Esophagus squamous epithelium (tissue), 5 donors: ENCODE measurements around the gene DDAH1. TPM values are rescaled to one million over a fixed set of nuclear protein-coding genes. Genes with fewer than 3 reads are reported as not detected.
"Not testable (repeated sequence)": the region's sequence is repeated elsewhere in the genome, so short reads cannot be mapped to it uniquely, and the experiment has no call there.

Experiments
- DNase-seq: peaks from one replicate; lab custom pipeline; 2025; lab: John Stamatoyannopoulos, UW
- H3K27ac ChIP-seq, 4 donors: fragments of 200-600 bp; sonication (generic); one replicate each; pipeline ENCODE4 v1.5.1; 2016 to 2019; ENCODE audit warnings: mild to moderate bottlenecking in 1 of 4
- H3K27me3 ChIP-seq, 4 donors: fragments of 200-600 bp; sonication (generic); 1 replicate in 3 of 4; 2 replicates in 1 of 4; pipeline versions ENCODE4 v1.5.1 to v1.6.0; 2017 to 2021; ENCODE audit warnings: antibody characterized with exemption in 1 of 4
- H3K36me3 ChIP-seq, 3 donors: fragments of 200-600 bp; sonication (generic); one replicate each; pipeline ENCODE4 v1.5.1; 2016 to 2019
- H3K4me1 ChIP-seq, 3 donors: fragments of 200-600 bp; sonication (generic); one replicate each; pipeline ENCODE4 v1.5.1; 2017 to 2019
- H3K4me3 ChIP-seq, 4 donors: fragments of 200-600 bp; sonication (generic); 1 replicate in 3 of 4; 2 replicates in 1 of 4; pipeline ENCODE4 v1.5.1; 2016 to 2019; ENCODE audit warnings: mild to moderate bottlenecking in 2 of 4, moderate library complexity in 1 of 4
- H3K9me3 ChIP-seq, 3 donors: fragments of 200-600 bp; sonication (generic); one replicate each; pipeline ENCODE4 v1.5.1; 2016 to 2019
- CTCF ChIP-seq, 6 experiments: fragments of 450-650 bp in 4 of 6; fragments of 200-600 bp in 2 of 6; sonication (generic) in 2 of 6; IDR thresholded peaks; one replicate each; pipeline ENCODE4 v1.5.1; 2016 to 2019; ENCODE audit warnings: antibody characterized with exemption in 6 of 6, mild to moderate bottlenecking in 4 of 6, moderate library complexity in 4 of 6
- POLR2A ChIP-seq, 4 donors: fragments of 450-650 bp; IDR thresholded peaks; one replicate each; pipeline ENCODE4 v1.6.1; 2017; ENCODE audit warnings: antibody characterized with exemption in 4 of 4, mild to moderate bottlenecking in 4 of 4, moderate library complexity in 3 of 4
- WGBS, 2 donors: methylation state at CpG; one replicate each; pipeline ENCODE4 v1.1.5; 2018; 5-methylcytosine and 5-hydroxymethylcytosine counted together
- intact Hi-C: fragments of 100-400 bp; cut with DNase I; formaldehyde crosslinking; loops from one replicate; pipeline ENCODE4 v1.15.0; 2022
- total RNA-seq, 4 donors: library from RNA; depleted of rRNA; stranded (reverse); fragments of >200 nt; gene quantifications; one replicate each; pipeline ENCODE4 v1.1.0, GENCODE V29; 2016
- donor health status: DM: yes; HTN: yes; CAD: no.

DDAH1 gene
- total RNA-seq, 4 donors from 2014 or later: 6.1 to 13.8 (median 11.5) TPM

GRCh38 chr1:85475055-85475454, 10.1 kb upstream of the DDAH1 start:
- no peak for TF ChIP-seq POLR2A (IDR thresholded peaks at IDR 0.05)
- no peak for TF ChIP-seq CTCF (IDR thresholded peaks at IDR 0.05)
- DNase-seq: no peak
- no peak overlapping the region for H3K27ac ChIP-seq
- intact Hi-C loops: no loop called here
- H3K9me3 ChIP-seq: no peaks in the 10 kb centered on the region
- no peaks in the 10 kb centered on the region for H3K27me3 ChIP-seq
- no peak overlapping the region for H3K4me3 ChIP-seq
- no peaks in the 10 kb centered on the region for H3K36me3 ChIP-seq
- WGBS, 2 donors: 69 to 79% methylated on average over 3 of the region's 3 CpGs
- H3K4me1 ChIP-seq: no peaks in the 10 kb centered on the region

- H3K27me3 ChIP-seq: no peaks in the 10 kb centered on the region
- DNase-seq: no peak
- no peak overlapping the region for H3K4me3 ChIP-seq
- no peaks in the 10 kb centered on the region for H3K9me3 ChIP-seq
- WGBS, 2 donors: 55 to 65% methylated on average over 6 of the region's 6 CpGs
- no peak overlapping the region for H3K27ac ChIP-seq
- intact Hi-C loops: no loop called here
- H3K36me3 ChIP-seq: no peaks in the 10 kb centered on the region
- H3K4me1 ChIP-seq: no peaks in the 10 kb centered on the region
- TF ChIP-seq POLR2A (IDR thresholded peaks at IDR 0.05): no peak
- TF ChIP-seq CTCF (IDR thresholded peaks at IDR 0.05): no peak
Measured at GRCh38 chr1:85473390-85473789, 8.4 kb upstream of the DDAH1 start.

DNA sequence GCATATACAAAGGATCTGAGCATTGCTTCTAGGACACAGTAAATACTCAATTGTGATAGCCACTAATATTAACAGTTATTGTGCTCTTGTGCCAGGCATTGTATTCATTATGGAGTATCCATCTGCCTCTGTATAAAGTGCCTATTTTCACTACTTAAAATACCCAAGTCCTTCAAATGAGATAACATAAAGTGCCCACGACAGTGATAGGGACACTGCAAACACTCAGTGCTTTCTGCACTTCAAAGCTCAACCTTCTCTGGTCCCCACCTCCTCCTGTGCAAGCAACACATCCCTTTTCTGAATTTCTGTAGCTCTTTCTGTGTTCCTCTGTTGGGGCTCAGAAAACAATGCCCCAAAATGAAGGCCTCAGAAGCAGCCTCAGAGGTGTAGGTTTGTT, 6.6 kb upstream of the DDAH1 start:
- H3K27me3 ChIP-seq: no peaks in the 10 kb centered on the region
- no peak for DNase-seq
- no peak overlapping the region for H3K27ac ChIP-seq
- H3K36me3 ChIP-seq: no peaks in the 10 kb centered on the region
- intact Hi-C loops: no loop called here
- H3K9me3 ChIP-seq: no peaks in the 10 kb centered on the region
- no peak for TF ChIP-seq CTCF (IDR thresholded peaks at IDR 0.05)
- no peak for TF ChIP-seq POLR2A (IDR thresholded peaks at IDR 0.05)
- WGBS, 2 donors: 60 to 86% methylated on average over 1 of the region's 1 CpG
- no peaks in the 10 kb centered on the region for H3K4me1 ChIP-seq
- no peak overlapping the region for H3K4me3 ChIP-seq

DNA sequence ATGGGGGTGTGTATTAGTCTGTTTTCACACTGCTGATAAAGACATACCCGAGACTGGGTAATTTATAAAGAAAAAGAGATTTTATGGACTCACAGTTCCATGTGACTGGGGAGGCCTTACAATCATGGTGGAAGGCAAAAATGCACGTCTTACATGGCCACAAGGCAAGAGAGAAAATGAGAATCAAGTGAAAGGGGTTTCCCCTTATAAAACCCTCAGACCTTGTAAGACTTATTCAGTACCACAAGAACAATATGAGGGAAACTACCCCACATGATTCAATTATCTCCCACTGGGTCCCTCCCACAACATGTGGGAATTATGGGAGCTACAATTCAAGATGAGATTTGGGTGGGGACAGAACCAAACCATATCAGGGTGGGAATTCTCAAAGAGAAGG, 5.2 kb upstream of the DDAH1 start:
- H3K36me3 ChIP-seq, H3K4me1 ChIP-seq, intact Hi-C loops, DNase-seq, H3K4me3 ChIP-seq, H3K27ac ChIP-seq, H3K9me3 ChIP-seq: not testable (repeated sequence)
- 78 to 79% methylated on average over 2 of the region's 2 CpGs for WGBS, 2 donors
- H3K27me3 ChIP-seq: peaks cover 0 to 12% (median 0%) of the 10 kb centered on the region in 4 donors

DNA sequence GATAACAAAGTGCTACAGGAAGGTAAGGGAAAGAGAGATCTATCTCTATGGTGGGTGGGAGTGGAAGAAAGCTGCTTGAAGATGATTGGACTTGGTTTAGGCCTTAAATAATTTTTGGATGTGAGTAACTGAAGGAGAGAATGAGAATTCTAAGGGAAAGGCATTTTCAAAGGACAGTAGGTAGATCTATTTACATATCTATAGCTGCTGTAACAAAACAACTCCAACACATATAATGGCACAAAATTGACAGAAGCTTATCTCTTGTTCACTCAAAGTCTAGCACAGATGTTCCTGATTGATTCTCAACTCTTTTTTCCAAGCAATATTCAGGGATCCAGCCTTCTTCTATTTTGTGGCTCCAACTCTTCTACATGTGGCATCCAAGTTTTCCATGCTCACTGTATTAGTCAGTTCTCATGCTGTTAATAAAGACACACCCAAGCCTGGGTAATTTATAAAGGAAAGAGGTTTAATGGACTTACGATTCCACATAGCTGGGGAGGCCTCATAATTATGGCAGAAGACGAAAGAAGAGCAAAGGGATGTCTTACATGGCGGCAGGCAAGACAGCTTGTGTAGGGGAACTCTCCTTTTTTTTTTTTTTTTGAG, 3.1 kb upstream of the DDAH1 start:
- WGBS, 2 donors: 82 to 92% methylated on average over 3 of the region's 3 CpGs
- H3K4me1 ChIP-seq: peaks cover 1 to 29% (median 7%) of the 10 kb centered on the region in 3 donors
- no peaks in the 10 kb centered on the region for H3K36me3 ChIP-seq
- intact Hi-C loops: no loop called here
- no peaks in the 10 kb centered on the region for H3K9me3 ChIP-seq
- H3K27me3 ChIP-seq: peaks cover 0 to 14% (median 0%) of the 10 kb centered on the region in 4 donors
- no peak for DNase-seq
- TF ChIP-seq POLR2A (IDR thresholded peaks at IDR 0.05) (no peak), CTCF (IDR thresholded peaks at IDR 0.05) (no peak)
- H3K4me3 ChIP-seq: no peak overlapping the region
- H3K27ac ChIP-seq: no peak overlapping the region

DNA sequence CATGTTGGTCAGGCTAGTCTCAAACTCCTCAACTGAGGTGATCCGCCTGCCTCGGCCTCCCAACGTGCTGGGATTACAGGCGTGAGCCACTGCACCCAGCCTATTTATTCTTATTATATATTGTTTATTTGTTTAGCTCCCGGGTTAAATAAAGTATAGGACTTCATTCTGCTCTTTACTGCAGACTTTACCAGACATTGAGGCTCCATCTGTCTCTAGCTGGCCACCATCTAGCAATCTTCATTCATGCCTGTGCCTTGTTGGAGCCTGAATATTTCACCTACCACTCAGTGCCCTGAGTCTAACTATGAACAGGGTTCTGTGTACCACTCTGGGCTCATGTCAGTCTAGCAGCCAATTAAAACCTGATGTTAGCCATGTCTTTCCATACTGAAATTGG, 2.1 kb upstream of the DDAH1 start:
- no peak for DNase-seq
- WGBS, 2 donors: 89% methylated on average over 5 of the region's 5 CpGs
- peaks cover 0 to 14% (median 0%) of the 10 kb centered on the region in 4 donors for H3K27me3 ChIP-seq
- H3K36me3 ChIP-seq: no peaks in the 10 kb centered on the region
- intact Hi-C loops: no loop called here
- no peak for TF ChIP-seq POLR2A (IDR thresholded peaks at IDR 0.05)
- peaks cover 3 to 31% (median 7%) of the 10 kb centered on the region in 3 donors for H3K4me1 ChIP-seq
- no peaks in the 10 kb centered on the region for H3K9me3 ChIP-seq
- H3K27ac ChIP-seq: no peak overlapping the region
- no peak overlapping the region for H3K4me3 ChIP-seq
